Bronchial epithelial cell (primary cell): ENCODE results near the gene PIEZO2. TPM values are rescaled to one million over a fixed set of nuclear protein-coding genes. Genes with fewer than 3 reads are reported as not detected.

ENCODE experiments used
- DNase-seq: peaks from one replicate; pipeline ENCODE4 v3.0.0-alpha.2; 2010; ENCODE audit warnings: low read depth
- FAIRE-seq: peaks from 2 replicates; lab custom pipeline; 2011; peaks lifted over from hg19 to GRCh38; lab: Jason Lieb, UNC
- H3K27me3 ChIP-seq: 2 replicates; pipeline ENCODE4 v1.5.1; 2011; ENCODE audit warnings: low read length; ENCODE audit not compliant: control insufficient read depth, insufficient read depth
- H3K36me3 ChIP-seq: 2 replicates; pipeline ENCODE4 v1.5.1; 2011; ENCODE audit warnings: low read length; ENCODE audit not compliant: control insufficient read depth, insufficient read depth
- H3K4me3 ChIP-seq: 2 replicates; pipeline ENCODE4 v1.5.1; 2011; ENCODE audit warnings: mild to moderate bottlenecking, low read depth, low read length, control low read depth
- CTCF ChIP-seq: IDR thresholded peaks from 2 replicates; pipeline ENCODE4 v1.5.1; 2011; ENCODE audit warnings: mild to moderate bottlenecking, moderate library complexity, low read length, control low read depth, inconsistent platforms; ENCODE audit not compliant: insufficient read depth, severe bottlenecking
- total RNA-seq: library from RNA; depleted of rRNA; stranded (reverse); fragments of >200 nt; gene quantifications from 2 replicates; pipeline ENCODE4 v1.2.1, GENCODE V29; 2014

Gene PIEZO2
- total RNA-seq, 1 donor from 2014 or later: 1.3 TPM

DNA sequence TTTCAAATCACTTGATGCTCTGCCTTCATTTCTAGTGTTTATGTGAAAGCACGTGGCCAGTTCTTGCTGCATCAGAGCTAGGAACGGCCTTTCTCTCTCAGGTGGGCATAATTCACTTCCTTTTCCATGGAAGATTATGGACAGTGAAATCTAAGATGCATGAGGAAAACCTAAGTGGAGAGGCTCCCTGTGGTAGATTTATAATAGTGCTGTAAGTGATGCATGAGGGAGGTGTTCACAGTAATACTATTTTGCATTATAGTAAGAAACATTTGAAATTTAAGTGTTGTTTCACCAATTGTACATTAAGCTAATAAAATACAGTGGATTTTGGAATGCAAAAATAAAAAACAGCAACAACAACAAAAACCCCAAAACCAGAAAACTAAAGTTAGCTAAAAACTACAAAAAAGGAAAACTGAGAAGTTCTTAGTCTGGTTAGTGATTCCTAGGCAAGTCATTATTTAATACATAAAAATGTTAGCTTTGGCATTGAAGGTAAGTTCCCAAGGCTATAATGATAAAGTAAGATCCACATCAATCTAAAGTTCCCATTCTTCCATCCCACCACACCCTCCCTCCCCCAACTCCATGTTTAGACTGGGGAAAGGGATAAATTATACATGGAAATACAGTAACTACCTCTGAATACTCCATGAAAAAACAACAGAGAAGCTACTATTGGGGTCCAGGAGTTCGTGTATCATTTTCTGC, 469.7 kb downstream of the PIEZO2 start:
- H3K27me3 ChIP-seq: no peaks in the 10 kb centered on the region
- no peak overlapping the region for H3K4me3 ChIP-seq
- no peak for FAIRE-seq
- no peak for TF ChIP-seq CTCF
- no peak for DNase-seq
- H3K36me3 ChIP-seq: no peaks in the 10 kb centered on the region

DNA sequence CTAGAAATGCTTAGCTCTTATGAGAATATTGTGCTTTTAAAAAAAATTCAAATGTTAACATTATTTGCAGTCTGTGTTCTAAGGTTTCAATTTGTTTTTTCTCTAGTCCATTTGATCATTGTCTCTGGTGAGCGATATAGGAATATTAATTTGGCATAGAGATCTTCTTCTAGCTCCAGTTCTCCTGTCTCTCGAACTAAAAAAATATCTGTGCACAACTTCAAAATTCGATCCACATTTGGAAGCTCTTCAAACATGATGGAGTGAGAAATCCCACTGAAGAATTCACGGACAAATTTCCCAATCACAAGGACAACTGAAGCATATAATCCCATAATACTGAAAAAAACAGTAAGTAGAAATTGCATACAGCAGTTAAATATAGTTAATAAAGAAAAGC, 477.9 kb downstream of the PIEZO2 start:
- FAIRE-seq (no peak), DNase-seq (no peak)
- no peak overlapping the region for H3K4me3 ChIP-seq
- no peaks in the 10 kb centered on the region for H3K27me3 ChIP-seq
- TF ChIP-seq CTCF: no peak
- H3K36me3 ChIP-seq: no peaks in the 10 kb centered on the region

- Histone ChIP-seq H3K4me3 (no peak overlapping the region), H3K36me3 (no peaks in the 10 kb centered on the region), H3K27me3 (no peaks in the 10 kb centered on the region)
- no peak for DNase-seq
- no peak for TF ChIP-seq CTCF
- FAIRE-seq: no peak
Observed at GRCh38 chr18:10670856-10671255, 478.5 kb downstream of the PIEZO2 start.

- no peaks in the 10 kb centered on the region for H3K27me3 ChIP-seq
- no peaks in the 10 kb centered on the region for H3K36me3 ChIP-seq
- no peak for DNase-seq
- no peak overlapping the region for H3K4me3 ChIP-seq
- no peak for TF ChIP-seq CTCF
- FAIRE-seq: peak; percentile 13
Observed at GRCh38 chr18:10669441-10670100, 479.8 kb downstream of the PIEZO2 start.

- FAIRE-seq (no peak), DNase-seq (no peak)
- TF ChIP-seq CTCF: no peak
- H3K27me3 ChIP-seq: no peaks in the 10 kb centered on the region
- H3K36me3 ChIP-seq: no peaks in the 10 kb centered on the region
- no peak overlapping the region for H3K4me3 ChIP-seq
Observed at GRCh38 chr18:10663750-10664149, 485.6 kb downstream of the PIEZO2 start.
